ENCODE measurements around the gene CAPN7.

CAPN7 gene

DNA sequence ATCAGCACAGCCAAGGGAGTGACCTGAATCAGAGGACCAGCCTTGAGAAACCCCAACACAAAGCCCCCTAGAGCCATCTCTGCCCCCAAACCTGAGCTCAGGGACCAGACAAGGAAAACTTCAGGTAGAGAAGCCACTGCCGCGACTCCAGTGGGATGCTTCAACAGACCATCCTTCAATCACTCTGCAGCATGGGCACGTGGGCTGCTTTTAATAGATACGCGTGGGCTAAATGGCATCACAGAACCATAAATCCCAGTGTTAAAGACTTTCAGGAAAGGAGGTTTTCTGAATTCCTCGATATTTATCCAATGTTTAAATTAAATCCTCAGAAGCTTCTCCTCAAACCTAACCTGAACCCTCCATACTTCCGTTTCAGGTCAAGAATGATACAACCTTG is 95.7 kb downstream of the CAPN7 start:
- no peak for DNase-seq

Data from CD4-positive, alpha-beta T cell treated with Interleukin-12 subunit alpha and Interleukin-12 subunit beta, for 1 hour (primary cell).